Transverse colon (tissue), 4 donors: ENCODE data around the gene ABTB2.

Experiments used
- POLR2A ChIP-seq: fragments of 450-650 bp; IDR thresholded peaks from one replicate; pipeline ENCODE4 v1.6.1; 2016; ENCODE audit warnings: antibody characterized with exemption, mild to moderate bottlenecking, moderate library complexity
- POLR2AphosphoS5 ChIP-seq, 3 donors: sonication (generic); formaldehyde crosslinking; IDR thresholded peaks; one replicate each; pipeline ENCODE4 v1.6.1; 2016; ENCODE audit warnings: antibody characterized with exemption in 3 of 3
- TF ChIP-seq, protein P1 (sequence below), 5 experiments: fragments of 200-600 bp in 3 of 5; fragments of 450-650 bp in 2 of 5; sonication (generic) in 3 of 5; IDR thresholded peaks; 1 replicate in 2 of 5; 2 replicates in 3 of 5; pipeline ENCODE4 v1.5.1; 2016 to 2017; ENCODE audit warnings: antibody characterized with exemption in 5 of 5, inconsistent platforms in 3 of 5, mild to moderate bottlenecking in 2 of 5, moderate library complexity in 1 of 5

DNA sequence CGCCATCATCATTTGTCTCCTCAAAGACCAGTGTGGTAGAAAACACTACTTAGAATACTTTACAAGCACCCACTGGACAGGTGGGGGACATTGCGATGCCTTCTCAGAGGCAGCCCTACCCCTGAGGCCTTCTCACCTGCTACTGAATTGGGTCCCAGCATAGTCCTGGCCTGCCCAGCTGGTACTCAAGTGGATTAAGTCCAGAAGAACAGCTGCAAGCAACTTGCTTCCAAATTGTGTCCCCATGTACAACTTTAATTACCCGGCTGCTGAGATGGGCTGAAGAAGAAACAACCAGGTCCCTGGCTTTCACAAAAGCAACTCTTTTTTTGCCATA lies 12.3 kb downstream of the ABTB2 start:
- TF ChIP-seq, protein P1, sequence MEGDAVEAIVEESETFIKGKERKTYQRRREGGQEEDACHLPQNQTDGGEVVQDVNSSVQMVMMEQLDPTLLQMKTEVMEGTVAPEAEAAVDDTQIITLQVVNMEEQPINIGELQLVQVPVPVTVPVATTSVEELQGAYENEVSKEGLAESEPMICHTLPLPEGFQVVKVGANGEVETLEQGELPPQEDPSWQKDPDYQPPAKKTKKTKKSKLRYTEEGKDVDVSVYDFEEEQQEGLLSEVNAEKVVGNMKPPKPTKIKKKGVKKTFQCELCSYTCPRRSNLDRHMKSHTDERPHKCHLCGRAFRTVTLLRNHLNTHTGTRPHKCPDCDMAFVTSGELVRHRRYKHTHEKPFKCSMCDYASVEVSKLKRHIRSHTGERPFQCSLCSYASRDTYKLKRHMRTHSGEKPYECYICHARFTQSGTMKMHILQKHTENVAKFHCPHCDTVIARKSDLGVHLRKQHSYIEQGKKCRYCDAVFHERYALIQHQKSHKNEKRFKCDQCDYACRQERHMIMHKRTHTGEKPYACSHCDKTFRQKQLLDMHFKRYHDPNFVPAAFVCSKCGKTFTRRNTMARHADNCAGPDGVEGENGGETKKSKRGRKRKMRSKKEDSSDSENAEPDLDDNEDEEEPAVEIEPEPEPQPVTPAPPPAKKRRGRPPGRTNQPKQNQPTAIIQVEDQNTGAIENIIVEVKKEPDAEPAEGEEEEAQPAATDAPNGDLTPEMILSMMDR (IDR thresholded peaks at IDR 0.05): no peak
- no peak for TF ChIP-seq POLR2A
- no peak for TF ChIP-seq POLR2AphosphoS5 (IDR thresholded peaks at IDR 0.05)
